Esophagus muscularis mucosa (tissue), 4 donors: ENCODE data around the gene NUP62. TPM values are rescaled to one million over a fixed set of nuclear protein-coding genes. Genes with fewer than 3 reads are reported as not detected.
"Not testable (repeated sequence)": the region's sequence is repeated elsewhere in the genome, so short reads cannot be mapped to it uniquely, and the experiment has no call there.

Experiments used
- DNase-seq: peaks from one replicate; pipeline ENCODE4 v3.0.0-alpha.2; 2017; ENCODE audit errors: extremely low spot score
- H3K27ac ChIP-seq, 4 donors: fragments of 200-600 bp; sonication (generic); replicated peaks in 1 of 4; 1 replicate in 3 of 4; 2 replicates in 1 of 4; pipeline ENCODE4 v1.5.1; 2016 to 2019; ENCODE audit warnings: mild to moderate bottlenecking in 1 of 4
- H3K27me3 ChIP-seq, 4 donors: fragments of 200-600 bp; sonication (generic); one replicate each; pipeline versions ENCODE4 v1.5.1 to v1.6.0; 2016 to 2019
- H3K36me3 ChIP-seq, 4 donors: fragments of 200-600 bp; sonication (generic); one replicate each; pipeline ENCODE4 v1.5.1; 2016 to 2019
- H3K4me1 ChIP-seq, 4 donors: fragments of 200-600 bp; sonication (generic); one replicate each; pipeline ENCODE4 v1.5.1; 2016 to 2019
- H3K4me3 ChIP-seq, 4 donors: fragments of 200-600 bp; sonication (generic); 1 replicate in 2 of 4; 2 replicates in 2 of 4; pipeline ENCODE4 v1.5.1; 2016 to 2019; ENCODE audit warnings: mild to moderate bottlenecking in 4 of 4, moderate library complexity in 1 of 4
- H3K9me3 ChIP-seq, 4 donors: fragments of 200-600 bp; sonication (generic); 1 replicate in 3 of 4; 2 replicates in 1 of 4; pipeline ENCODE4 v1.5.1; 2016 to 2019
- EP300 ChIP-seq: sonication (generic); formaldehyde crosslinking; IDR thresholded peaks from one replicate; pipeline ENCODE4 v1.6.1; 2017; ENCODE audit warnings: antibody characterized with exemption
- POLR2A ChIP-seq: fragments of 450-650 bp; IDR thresholded peaks from one replicate; pipeline ENCODE4 v1.6.1; 2017; ENCODE audit warnings: antibody characterized with exemption, moderate library complexity, mild to moderate bottlenecking, low read depth
- POLR2AphosphoS5 ChIP-seq, 2 donors: sonication (generic); formaldehyde crosslinking; IDR thresholded peaks; one replicate each; pipeline ENCODE4 v1.6.1; 2017; ENCODE audit warnings: antibody characterized with exemption in 2 of 2
- WGBS: methylation state at CpG from one replicate; pipeline ENCODE4 v1.1.5; 2018; 5-methylcytosine and 5-hydroxymethylcytosine counted together
- intact Hi-C: fragments of 100-400 bp; cut with DNase I; formaldehyde crosslinking; loops from one replicate; pipeline ENCODE4 v1.15.1; 2023
- total RNA-seq, 4 donors: library from RNA; depleted of rRNA; stranded (reverse); fragments of >200 nt; gene quantifications; one replicate each; pipeline versions ENCODE4 v1.1.0 to v1.2.1, GENCODE V29; 2016
- TF ChIP-seq, protein P1 (sequence below), 3 experiments: fragments of 200-600 bp in 2 of 3; fragments of 450-650 bp in 1 of 3; sonication (generic) in 2 of 3; IDR thresholded peaks; one replicate each; pipeline ENCODE4 v1.5.1; 2017 to 2019; ENCODE audit warnings: antibody characterized with exemption in 3 of 3, mild to moderate bottlenecking in 2 of 3, moderate library complexity in 1 of 3

The NUP62 gene
- total RNA-seq, 4 donors from 2014 or later = 27.0 to 44.3 (median 35.9) TPM

GRCh38 chr19:49971991-49972411 is 42.7 kb upstream of the NUP62 start:
- no peaks in the 10 kb centered on the region for H3K9me3 ChIP-seq
- H3K27me3 ChIP-seq = peaks cover 0 to 28% (median 7%) of the 10 kb centered on the region in 4 donors
- no peak overlapping the region for H3K4me3 ChIP-seq
- no peak for DNase-seq
- peaks cover 3 to 22% (median 19%) of the 10 kb centered on the region in 4 donors for H3K36me3 ChIP-seq
- 72% methylated on average over 5 of the region's 12 CpGs for WGBS
- peaks cover 6 to 12% (median 9%) of the 10 kb centered on the region in 4 donors for H3K4me1 ChIP-seq
- TF ChIP-seq, protein P1, sequence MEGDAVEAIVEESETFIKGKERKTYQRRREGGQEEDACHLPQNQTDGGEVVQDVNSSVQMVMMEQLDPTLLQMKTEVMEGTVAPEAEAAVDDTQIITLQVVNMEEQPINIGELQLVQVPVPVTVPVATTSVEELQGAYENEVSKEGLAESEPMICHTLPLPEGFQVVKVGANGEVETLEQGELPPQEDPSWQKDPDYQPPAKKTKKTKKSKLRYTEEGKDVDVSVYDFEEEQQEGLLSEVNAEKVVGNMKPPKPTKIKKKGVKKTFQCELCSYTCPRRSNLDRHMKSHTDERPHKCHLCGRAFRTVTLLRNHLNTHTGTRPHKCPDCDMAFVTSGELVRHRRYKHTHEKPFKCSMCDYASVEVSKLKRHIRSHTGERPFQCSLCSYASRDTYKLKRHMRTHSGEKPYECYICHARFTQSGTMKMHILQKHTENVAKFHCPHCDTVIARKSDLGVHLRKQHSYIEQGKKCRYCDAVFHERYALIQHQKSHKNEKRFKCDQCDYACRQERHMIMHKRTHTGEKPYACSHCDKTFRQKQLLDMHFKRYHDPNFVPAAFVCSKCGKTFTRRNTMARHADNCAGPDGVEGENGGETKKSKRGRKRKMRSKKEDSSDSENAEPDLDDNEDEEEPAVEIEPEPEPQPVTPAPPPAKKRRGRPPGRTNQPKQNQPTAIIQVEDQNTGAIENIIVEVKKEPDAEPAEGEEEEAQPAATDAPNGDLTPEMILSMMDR (IDR thresholded peaks at IDR 0.05) = no peak
- TF ChIP-seq EP300 = no peak
- intact Hi-C loops = no loop called here
- no peak overlapping the region for H3K27ac ChIP-seq

DNA sequence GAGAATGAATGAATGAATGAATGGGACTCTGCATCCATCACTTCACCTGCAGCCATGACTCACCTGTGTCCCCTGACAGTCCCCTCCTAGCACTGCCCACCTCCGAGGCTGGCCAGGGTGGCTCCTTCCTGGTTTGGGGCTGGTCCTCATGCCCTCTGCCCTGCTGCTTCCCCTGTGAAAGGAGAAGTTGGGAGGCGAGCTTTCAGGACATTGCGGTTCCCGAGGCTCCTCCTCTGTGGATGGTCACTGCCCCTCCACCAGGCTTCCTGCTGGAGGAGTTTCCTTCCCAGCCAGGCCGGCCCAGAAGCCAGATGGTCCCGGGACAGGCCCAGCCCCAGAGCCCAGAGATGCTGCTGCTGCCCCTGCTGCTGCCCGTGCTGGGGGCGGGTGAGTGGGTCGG is 40.1 kb upstream of the NUP62 start:
- DNase-seq, H3K4me3 ChIP-seq, H3K9me3 ChIP-seq, intact Hi-C loops, H3K27ac ChIP-seq, H3K36me3 ChIP-seq: not testable (repeated sequence)
- peaks cover 0 to 34% (median 7%) of the 10 kb centered on the region in 4 donors for H3K27me3 ChIP-seq
- H3K4me1 ChIP-seq = peaks cover 6 to 12% (median 9%) of the 10 kb centered on the region in 4 donors
- no CpG with 5 or more reads among the region's 9 CpGs for WGBS

GRCh38 chr19:49968279-49968922 is 39.1 kb upstream of the NUP62 start:
- intact Hi-C loops = no loop called here
- no peaks in the 10 kb centered on the region for H3K36me3 ChIP-seq
- H3K4me3 ChIP-seq = no peak overlapping the region
- H3K27me3 ChIP-seq = peaks cover 0 to 34% (median 7%) of the 10 kb centered on the region in 4 donors
- WGBS = 70% methylated on average over 5 of the region's 5 CpGs
- TF ChIP-seq POLR2AphosphoS5 (IDR thresholded peaks at IDR 0.05) (no peak), EP300 (no peak), POLR2A (no peak)
- TF ChIP-seq, protein P1 (IDR thresholded peaks at IDR 0.05) = no peak
- H3K4me1 ChIP-seq = peaks cover 6 to 12% (median 9%) of the 10 kb centered on the region in 4 donors
- H3K27ac ChIP-seq = no peak overlapping the region
- no peaks in the 10 kb centered on the region for H3K9me3 ChIP-seq
- no peak for DNase-seq

- H3K4me3 ChIP-seq, intact Hi-C loops, H3K4me1 ChIP-seq, H3K36me3 ChIP-seq, H3K9me3 ChIP-seq, H3K27ac ChIP-seq, DNase-seq: not testable (repeated sequence)
- WGBS = 57% methylated on average over 4 of the region's 10 CpGs
- peaks cover 0 to 24% (median 0%) of the 10 kb centered on the region in 4 donors for H3K27me3 ChIP-seq
Measured at GRCh38 chr19:49960980-49961379, 31.7 kb upstream of the NUP62 start, which contains the start of gene SIGLEC11. SIGLEC11 (minus strand) TSS chr19:49961172; CDS start chr19:49961081, 91 bp downstream.

- intact Hi-C loops, DNase-seq, H3K27ac ChIP-seq, H3K4me3 ChIP-seq, H3K4me1 ChIP-seq, H3K36me3 ChIP-seq, H3K9me3 ChIP-seq: not testable (repeated sequence)
- WGBS = no CpG with 5 or more reads among the region's 12 CpGs
- H3K27me3 ChIP-seq = peaks cover 0 to 18% (median 0%) of the 10 kb centered on the region in 4 donors
Measured at GRCh38 chr19:49959892-49960291, 30.6 kb upstream of the NUP62 start.

DNA sequence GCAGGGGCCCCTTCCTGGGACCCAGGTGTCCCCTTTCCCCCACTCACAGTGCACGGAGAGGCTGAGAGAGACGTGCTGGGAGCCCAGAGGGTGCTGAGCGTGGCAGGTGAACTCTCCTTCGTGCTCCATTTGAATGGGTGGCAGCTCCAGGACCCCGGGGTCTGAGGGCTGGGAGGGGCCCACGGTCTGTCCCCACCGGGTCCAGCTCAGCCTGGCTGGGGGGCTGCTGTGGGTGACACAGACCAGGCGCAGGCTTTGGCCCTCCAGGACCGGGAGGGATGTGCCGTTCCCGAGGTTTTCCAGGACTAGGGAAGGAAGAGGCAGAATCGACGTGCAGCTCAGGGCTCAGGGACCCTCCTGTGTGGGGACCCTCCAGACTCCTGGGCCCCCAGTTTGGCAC is 29.3 kb upstream of the NUP62 start:
- H3K27ac ChIP-seq, intact Hi-C loops, DNase-seq, H3K4me3 ChIP-seq, H3K9me3 ChIP-seq, H3K36me3 ChIP-seq: not testable (repeated sequence)
- no CpG with 5 or more reads among the region's 13 CpGs for WGBS
- Histone ChIP-seq H3K4me1 (peaks cover 6 to 21% (median 16%) of the 10 kb centered on the region in 4 donors), H3K27me3 (peaks cover 0 to 18% (median 0%) of the 10 kb centered on the region in 4 donors)

- H3K36me3 ChIP-seq, DNase-seq, H3K4me3 ChIP-seq, H3K27ac ChIP-seq, H3K9me3 ChIP-seq, intact Hi-C loops: not testable (repeated sequence)
- Histone ChIP-seq H3K27me3 (peaks cover 0 to 18% (median 0%) of the 10 kb centered on the region in 4 donors), H3K4me1 (peaks cover 6 to 24% (median 20%) of the 10 kb centered on the region in 4 donors)
- 42% methylated on average over 5 of the region's 9 CpGs for WGBS
Measured at GRCh38 chr19:49958144-49958543, 28.8 kb upstream of the NUP62 start.
